Measurements from ENCODE around the gene SPTBN5.

Gene SPTBN5

GRCh38 chr15:41813426-41813825 is 80.4 kb downstream of the SPTBN5 start:
- no peak for DNase-seq
- CTCF ChIA-PET, result interaction anchor here (0.9 to 6.7 kb wide), 13 partner anchors 9 to 209 kb away, joined by 3 to 319 read pairs (median 22); partner anchors contain the start of gene MAPKBP1
- WGBS (ENCODE audit: insufficient coverage), result 94% methylated on average over 6 of the region's 8 CpGs
- H3K9me3 ChIP-seq (ENCODE audit: control extremely low read depth in 1 of 5, control insufficient read depth in 4 of 5, insufficient read depth in 2 of 5, low read depth in 1 of 5, low read length in 4 of 5), result no peaks in the 10 kb centered on the region
- POLR2A ChIA-PET, result no interaction called here
- H3K27me3 ChIP-seq (replicated peaks in 2 of 5; ENCODE audit: control insufficient read depth in 4 of 5, insufficient read depth in 5 of 5, low read length in 4 of 5), result no peaks in the 10 kb centered on the region
- no peak overlapping the region for H3K27ac ChIP-seq (ENCODE audit: insufficient read depth in 1 of 2, low read depth in 1 of 2, low read length in 2 of 2, poor library complexity in 1 of 2, severe bottlenecking in 2 of 2)
- H3K4me3 ChIP-seq (ENCODE audit: control insufficient read depth in 1 of 7, extremely low read depth in 1 of 7, insufficient read depth in 4 of 7, low read depth in 2 of 7, low read length in 6 of 7), result no peak overlapping the region
- H3K36me3 ChIP-seq (ENCODE audit: control insufficient read depth in 4 of 4, insufficient read depth in 4 of 4, low read length in 3 of 4), result peaks cover 9 to 66% (median 43%) of the 10 kb centered on the region in 4 experiments
- peaks cover 0 to 29% (median 24%) of the 10 kb centered on the region in 4 experiments for H3K4me1 ChIP-seq (ENCODE audit: control extremely low read depth in 1 of 4, control insufficient read depth in 4 of 4, insufficient read depth in 4 of 4, low read length in 3 of 4)

- WGBS (ENCODE audit: insufficient coverage), result 96% methylated on average over 10 of the region's 11 CpGs
- CTCF ChIA-PET, result interaction anchor here (0.9 to 6.7 kb wide), 14 partner anchors 10 to 348 kb away, joined by 3 to 319 read pairs (median 20); partner anchors contain the start of gene MAPKBP1
Measured at GRCh38 chr15:41812820-41813375, 81.0 kb downstream of the SPTBN5 start.

DNA sequence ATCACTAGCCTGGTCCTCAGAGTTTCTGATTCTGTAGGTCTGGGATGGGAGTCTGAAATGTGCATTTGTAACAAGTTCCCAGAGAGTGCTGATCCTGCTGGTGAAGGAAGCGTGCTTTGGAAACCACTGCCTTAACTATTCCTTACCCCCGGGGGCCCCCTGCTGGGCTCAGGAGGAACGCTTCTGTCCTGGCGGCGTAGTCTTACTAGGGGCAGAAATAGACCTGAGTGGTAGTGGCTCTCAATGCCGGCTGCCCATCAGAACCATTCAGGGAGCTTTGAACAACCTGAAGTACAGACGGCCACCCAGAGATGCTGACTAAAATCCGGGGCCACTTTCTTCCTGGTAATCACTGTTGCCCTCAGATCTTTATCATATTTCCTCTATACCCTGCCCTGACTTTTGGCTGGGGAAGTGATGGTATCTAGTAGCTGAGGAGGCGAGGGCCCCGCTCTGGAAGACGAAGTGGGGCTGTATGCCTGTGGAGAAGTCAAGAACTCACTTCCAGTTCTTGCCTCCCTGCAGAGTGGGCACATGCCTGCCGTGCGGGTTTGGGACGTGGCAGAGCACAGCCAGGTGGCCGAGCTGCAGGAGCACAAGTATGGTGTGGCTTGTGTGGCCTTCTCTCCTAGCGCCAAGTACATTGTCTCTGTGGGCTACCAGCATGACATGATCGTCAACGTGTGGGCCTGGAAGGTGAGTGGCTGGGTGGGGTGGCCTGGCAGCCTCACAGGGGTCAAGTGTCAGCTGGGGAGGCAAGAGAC is 82.2 kb downstream of the SPTBN5 start:
- Histone ChIP-seq H3K27ac (ENCODE audit: insufficient read depth in 1 of 2, low read depth in 1 of 2, low read length in 2 of 2, poor library complexity in 1 of 2, severe bottlenecking in 2 of 2) (no peak overlapping the region), H3K4me3 (ENCODE audit: control insufficient read depth in 1 of 7, extremely low read depth in 1 of 7, insufficient read depth in 4 of 7, low read depth in 2 of 7, low read length in 6 of 7) (no peak overlapping the region), H3K9me3 (ENCODE audit: control extremely low read depth in 1 of 5, control insufficient read depth in 4 of 5, insufficient read depth in 2 of 5, low read depth in 1 of 5, low read length in 4 of 5) (no peaks in the 10 kb centered on the region), H3K4me1 (ENCODE audit: control extremely low read depth in 1 of 4, control insufficient read depth in 4 of 4, insufficient read depth in 4 of 4, low read length in 3 of 4) (peaks cover 0 to 30% (median 24%) of the 10 kb centered on the region in 4 experiments), H3K27me3 (replicated peaks in 2 of 5; ENCODE audit: control insufficient read depth in 4 of 5, insufficient read depth in 5 of 5, low read length in 4 of 5) (no peaks in the 10 kb centered on the region), H3K36me3 (ENCODE audit: control insufficient read depth in 4 of 4, insufficient read depth in 4 of 4, low read length in 3 of 4) (peaks cover 2 to 48% (median 29%) of the 10 kb centered on the region in 4 experiments)
- ChIA-PET POLR2A (interaction anchor here (1.0 to 3.9 kb wide), 2 partner anchors 15 to 38 kb away, joined by 3 to 24 read pairs; partner anchors contain the start of gene MAPKBP1), CTCF (interaction anchor here (0.8 to 6.7 kb wide), 30 partner anchors 8 to 346 kb away, joined by 3 to 319 read pairs (median 5); partner anchors contain the start of gene MAPKBP1)
- 39% methylated on average over 10 of the region's 18 CpGs for WGBS (ENCODE audit: insufficient coverage)
- peak; percentile 81 to 86 (median 82) for DNase-seq

More at GRCh38 chr15:41812820-41813375, 81.0 kb downstream of the SPTBN5 start:
- no peak overlapping the region for H3K27ac ChIP-seq (ENCODE audit: insufficient read depth in 1 of 2, low read depth in 1 of 2, low read length in 2 of 2, poor library complexity in 1 of 2, severe bottlenecking in 2 of 2)
- POLR2A ChIA-PET, result no interaction called here
- H3K4me1 ChIP-seq (ENCODE audit: control extremely low read depth in 1 of 4, control insufficient read depth in 4 of 4, insufficient read depth in 4 of 4, low read length in 3 of 4), result peaks cover 0 to 29% (median 24%) of the 10 kb centered on the region in 4 experiments
- H3K9me3 ChIP-seq (ENCODE audit: control extremely low read depth in 1 of 5, control insufficient read depth in 4 of 5, insufficient read depth in 2 of 5, low read depth in 1 of 5, low read length in 4 of 5), result no peaks in the 10 kb centered on the region
- no peak for DNase-seq
- H3K36me3 ChIP-seq (ENCODE audit: control insufficient read depth in 4 of 4, insufficient read depth in 4 of 4, low read length in 3 of 4), result peaks cover 4 to 61% (median 38%) of the 10 kb centered on the region in 4 experiments
- H3K27me3 ChIP-seq (replicated peaks in 2 of 5; ENCODE audit: control insufficient read depth in 4 of 5, insufficient read depth in 5 of 5, low read length in 4 of 5), result no peaks in the 10 kb centered on the region
- H3K4me3 ChIP-seq (ENCODE audit: control insufficient read depth in 1 of 7, extremely low read depth in 1 of 7, insufficient read depth in 4 of 7, low read depth in 2 of 7, low read length in 6 of 7), result no peak overlapping the region

GRCh38 chr15:41810651-41811431 is 83.0 kb downstream of the SPTBN5 start:
- CTCF ChIA-PET, result interaction anchor here (0.5 to 6.7 kb wide), 29 partner anchors 10 to 1948 kb away, joined by 3 to 319 read pairs (median 5); partner anchors contain the start of gene MAPKBP1
- Histone ChIP-seq H3K4me3 (ENCODE audit: control insufficient read depth in 1 of 7, extremely low read depth in 1 of 7, insufficient read depth in 4 of 7, low read depth in 2 of 7, low read length in 6 of 7) (no peak overlapping the region), H3K27me3 (replicated peaks in 2 of 5; ENCODE audit: control insufficient read depth in 4 of 5, insufficient read depth in 5 of 5, low read length in 4 of 5) (no peaks in the 10 kb centered on the region), H3K9me3 (ENCODE audit: control extremely low read depth in 1 of 5, control insufficient read depth in 4 of 5, insufficient read depth in 2 of 5, low read depth in 1 of 5, low read length in 4 of 5) (no peaks in the 10 kb centered on the region), H3K27ac (ENCODE audit: insufficient read depth in 1 of 2, low read depth in 1 of 2, low read length in 2 of 2, poor library complexity in 1 of 2, severe bottlenecking in 2 of 2) (no peak overlapping the region), H3K4me1 (ENCODE audit: control extremely low read depth in 1 of 4, control insufficient read depth in 4 of 4, insufficient read depth in 4 of 4, low read length in 3 of 4) (peaks cover 0 to 38% (median 27%) of the 10 kb centered on the region in 4 experiments), H3K36me3 (ENCODE audit: control insufficient read depth in 4 of 4, insufficient read depth in 4 of 4, low read length in 3 of 4) (peaks cover 2 to 40% (median 26%) of the 10 kb centered on the region in 4 experiments)
- peak in 1 of 3 donors; percentile 10 for DNase-seq
- 100% methylated on average over 3 of the region's 5 CpGs for WGBS (ENCODE audit: insufficient coverage)
- POLR2A ChIA-PET, result interaction anchor here (0.6 to 3.9 kb wide), 6 partner anchors 16 to 64 kb away, joined by 3 to 24 read pairs (median 6); partner anchors contain the start of gene MAPKBP1

DNA sequence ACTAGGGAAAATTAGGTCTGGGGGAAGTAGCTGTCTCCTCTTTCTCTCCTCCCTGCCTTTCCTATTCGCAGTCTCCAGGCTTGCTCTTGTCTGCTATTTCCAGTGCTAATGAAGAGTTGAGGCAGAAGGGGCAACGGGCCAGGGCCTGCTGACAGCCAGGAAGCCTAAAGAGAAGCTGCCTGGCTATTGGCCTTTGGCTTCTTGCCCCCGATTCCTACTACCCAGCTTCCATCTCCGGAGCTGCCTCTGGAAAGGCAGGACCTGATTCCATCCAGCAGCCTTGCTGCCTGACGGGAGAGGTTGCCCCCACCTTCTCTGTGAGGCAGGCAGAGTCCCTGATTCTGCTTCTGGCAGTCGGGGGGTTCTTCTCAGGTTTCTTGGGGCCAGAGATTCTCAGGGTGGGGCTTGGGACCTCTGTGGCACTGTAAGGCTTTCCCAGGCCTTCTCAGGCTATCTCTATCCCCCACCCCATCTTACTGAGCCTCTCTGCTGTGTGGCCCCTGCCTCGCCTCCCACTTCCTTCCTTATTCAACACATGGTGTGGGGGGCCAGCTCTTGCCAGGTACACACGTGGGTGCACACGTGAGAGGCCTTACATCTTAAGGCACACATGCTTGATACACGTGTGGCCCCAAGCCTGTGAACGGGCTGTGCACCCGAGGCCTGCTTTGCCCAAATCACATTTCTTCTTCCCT is 84.2 kb downstream of the SPTBN5 start:
- 27% methylated on average over 8 of the region's 12 CpGs for WGBS (ENCODE audit: insufficient coverage)
- H3K36me3 ChIP-seq (ENCODE audit: control insufficient read depth in 4 of 4, insufficient read depth in 4 of 4, low read length in 3 of 4), result peaks cover 0 to 29% (median 17%) of the 10 kb centered on the region in 4 experiments

DNA sequence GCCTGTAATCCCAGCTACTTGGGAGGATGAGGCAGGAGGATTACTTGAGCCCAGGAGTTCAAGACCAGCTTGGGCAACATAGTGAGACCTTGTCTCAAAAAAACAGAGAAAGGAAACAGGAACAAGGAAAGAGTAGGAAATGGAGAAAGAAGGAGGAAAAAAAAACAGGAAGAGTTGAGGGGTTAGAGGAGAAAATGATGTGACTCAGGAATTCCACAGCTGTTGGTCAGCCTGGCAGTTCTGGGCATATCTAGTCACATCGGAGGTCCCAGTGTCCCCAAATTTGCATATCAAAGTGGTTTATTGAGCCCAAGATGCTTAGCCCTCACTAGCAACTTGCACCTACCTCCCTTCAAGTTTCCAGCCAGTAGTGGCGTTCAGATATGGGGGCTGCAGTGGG is 84.7 kb downstream of the SPTBN5 start:
- ChIA-PET POLR2A (interaction anchor here (3.9 kb wide), 1 partner anchor 36 kb away, joined by 24 read pairs; the partner anchor contains the start of gene MAPKBP1), CTCF (interaction anchor here (0.6 to 6.7 kb wide), 9 partner anchors 13 to 358 kb away, joined by 3 to 319 read pairs (median 41); partner anchors contain the start of gene MAPKBP1)
- Histone ChIP-seq H3K9me3 (ENCODE audit: control extremely low read depth in 1 of 5, control insufficient read depth in 4 of 5, insufficient read depth in 2 of 5, low read depth in 1 of 5, low read length in 4 of 5) (no peaks in the 10 kb centered on the region), H3K4me3 (ENCODE audit: control insufficient read depth in 1 of 7, extremely low read depth in 1 of 7, insufficient read depth in 4 of 7, low read depth in 2 of 7, low read length in 6 of 7) (peak overlapping the region in 1 of 7 experiments; percentile 8), H3K27me3 (replicated peaks in 2 of 5; ENCODE audit: control insufficient read depth in 4 of 5, insufficient read depth in 5 of 5, low read length in 4 of 5) (no peaks in the 10 kb centered on the region), H3K36me3 (ENCODE audit: control insufficient read depth in 4 of 4, insufficient read depth in 4 of 4, low read length in 3 of 4) (peaks cover 0 to 23% (median 12%) of the 10 kb centered on the region in 4 experiments), H3K4me1 (ENCODE audit: control extremely low read depth in 1 of 4, control insufficient read depth in 4 of 4, insufficient read depth in 4 of 4, low read length in 3 of 4) (peaks cover 0 to 55% (median 42%) of the 10 kb centered on the region in 4 experiments), H3K27ac (ENCODE audit: insufficient read depth in 1 of 2, low read depth in 1 of 2, low read length in 2 of 2, poor library complexity in 1 of 2, severe bottlenecking in 2 of 2) (no peak overlapping the region)
- 67% methylated on average over 2 of the region's 2 CpGs for WGBS (ENCODE audit: insufficient coverage)
- DNase-seq, result no peak

More for the DNA sequence above, 84.2 kb downstream of the SPTBN5 start:
- peak; percentile 52 to 89 (median 81) for DNase-seq
- ChIA-PET CTCF (interaction anchor here (0.6 to 6.7 kb wide), 13 partner anchors 9 to 359 kb away, joined by 3 to 319 read pairs (median 22); partner anchors contain the start of gene MAPKBP1), POLR2A (interaction anchor here (0.7 to 3.9 kb wide), 3 partner anchors 17 to 36 kb away, joined by 4 to 24 read pairs (median 8); partner anchors contain the start of gene MAPKBP1)
- peaks cover 0 to 50% (median 37%) of the 10 kb centered on the region in 4 experiments for H3K4me1 ChIP-seq (ENCODE audit: control extremely low read depth in 1 of 4, control insufficient read depth in 4 of 4, insufficient read depth in 4 of 4, low read length in 3 of 4)
- no peak overlapping the region for H3K27ac ChIP-seq (ENCODE audit: insufficient read depth in 1 of 2, low read depth in 1 of 2, low read length in 2 of 2, poor library complexity in 1 of 2, severe bottlenecking in 2 of 2)
- H3K27me3 ChIP-seq (replicated peaks in 2 of 5; ENCODE audit: control insufficient read depth in 4 of 5, insufficient read depth in 5 of 5, low read length in 4 of 5), result no peaks in the 10 kb centered on the region
- H3K4me3 ChIP-seq (ENCODE audit: control insufficient read depth in 1 of 7, extremely low read depth in 1 of 7, insufficient read depth in 4 of 7, low read depth in 2 of 7, low read length in 6 of 7), result peak overlapping the region in 1 of 7 experiments; percentile 8
- H3K9me3 ChIP-seq (ENCODE audit: control extremely low read depth in 1 of 5, control insufficient read depth in 4 of 5, insufficient read depth in 2 of 5, low read depth in 1 of 5, low read length in 4 of 5), result no peaks in the 10 kb centered on the region

Measured in common myeloid progenitor, CD34-positive (primary cell).